KMS-11 (cell line): Measurements from ENCODE around the gene ZNF770.
A peak's percentile ranks its signal among the peaks of the same experiment; 100 is the strongest.

Source experiments
- H2AFZ ChIP-seq: fragments of 200-600 bp; sonication (generic); 2 replicates; pipeline ENCODE4 v1.6.1; 2016; ENCODE audit warnings: antibody characterized with exemption, mixed run types, low read depth
- H3K27ac ChIP-seq: fragments of 200-600 bp; sonication (generic); 2 replicates; pipeline ENCODE4 v1.6.1; 2016; ENCODE audit warnings: mild to moderate bottlenecking, mixed run types
- H3K27me3 ChIP-seq: fragments of 200-600 bp; sonication (generic); 2 replicates; pipeline ENCODE4 v1.6.1; 2017; ENCODE audit warnings: mild to moderate bottlenecking, low read depth, mixed run types, moderate library complexity; ENCODE audit not compliant: insufficient read depth
- H3K36me3 ChIP-seq: fragments of 200-600 bp; sonication (generic); 2 replicates; pipeline ENCODE4 v1.6.1; 2017; ENCODE audit warnings: mild to moderate bottlenecking, mixed run types; ENCODE audit not compliant: insufficient read depth
- H3K4me1 ChIP-seq: fragments of 200-600 bp; sonication (generic); 2 replicates; pipeline ENCODE4 v1.6.1; 2016; ENCODE audit warnings: mild to moderate bottlenecking, low read depth, mixed run types; ENCODE audit not compliant: poor library complexity, severe bottlenecking
- H3K4me2 ChIP-seq: fragments of 200-600 bp; sonication (generic); 2 replicates; pipeline ENCODE4 v1.7.0; 2016; ENCODE audit warnings: mild to moderate bottlenecking, mixed run types
- H3K4me3 ChIP-seq: fragments of 200-600 bp; sonication (generic); IDR thresholded peaks from 2 replicates; pipeline ENCODE4 v1.6.1; 2017; ENCODE audit warnings: low read depth, low read length, mixed read lengths; ENCODE audit not compliant: insufficient read depth
- H3K79me2 ChIP-seq: fragments of 200-600 bp; sonication (generic); 2 replicates; pipeline ENCODE4 v1.6.1; 2016; ENCODE audit warnings: low read depth, mixed run types; ENCODE audit not compliant: insufficient read depth
- H3K9ac ChIP-seq: fragments of 200-600 bp; sonication (generic); 2 replicates; pipeline ENCODE4 v1.6.1; 2016; ENCODE audit warnings: mild to moderate bottlenecking, mixed run types
- H4K20me1 ChIP-seq: fragments of 200-600 bp; sonication (generic); 2 replicates; pipeline ENCODE4 v1.6.1; 2016; ENCODE audit warnings: mild to moderate bottlenecking, mixed run types; ENCODE audit not compliant: insufficient read depth
- TF ChIP-seq, protein P1 (sequence below): fragments of 200-600 bp; sonication (generic); conservative IDR thresholded peaks from 2 replicates; pipeline ENCODE4 v1.6.1; 2017; ENCODE audit warnings: low read depth, mild to moderate bottlenecking, antibody characterized with exemption, low read length, moderate library complexity, mixed read lengths

The ZNF770 gene

DNA sequence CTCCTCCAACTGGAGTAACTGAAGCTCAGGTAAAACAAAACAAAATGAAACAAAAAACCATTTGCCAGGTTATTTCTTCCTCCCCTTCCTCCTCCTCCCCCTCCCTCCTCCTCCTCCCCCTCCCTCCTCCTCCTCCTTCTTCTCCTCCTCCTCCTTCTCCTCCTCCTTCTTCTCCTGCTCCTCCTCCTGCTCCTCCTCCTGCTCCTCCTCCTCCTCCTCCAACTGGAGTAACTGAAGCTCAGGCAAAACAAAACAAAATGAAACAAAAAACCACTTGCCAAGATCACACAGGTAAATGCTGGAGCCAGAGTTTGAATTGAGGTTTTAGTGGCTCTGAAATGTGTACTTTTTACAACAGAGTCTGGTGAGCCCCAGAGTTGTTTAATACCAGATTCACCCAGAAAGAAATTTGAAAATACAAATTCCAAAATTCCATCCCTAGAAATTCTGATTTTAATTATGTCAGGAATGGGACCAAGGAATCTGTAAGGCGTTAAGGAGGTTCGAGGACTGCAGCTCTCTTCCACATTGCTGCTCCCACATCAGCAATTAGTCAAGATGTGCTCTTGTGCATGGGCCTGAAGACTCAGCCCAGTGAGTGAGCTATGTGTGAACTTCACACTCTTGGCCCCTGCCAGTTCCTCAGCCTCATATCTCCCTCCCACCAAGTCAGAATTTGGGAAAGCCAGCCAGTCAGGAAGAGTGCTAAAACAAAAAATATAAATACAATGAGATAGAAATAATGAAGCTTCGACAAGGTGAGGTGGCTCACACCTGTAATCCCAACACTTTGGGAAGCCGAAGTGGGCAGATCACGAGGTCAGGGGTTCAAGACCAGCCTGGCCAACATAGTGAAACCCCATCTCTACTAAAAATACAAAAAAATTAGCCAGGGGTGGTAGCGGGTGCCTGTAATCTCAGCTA, 31.6 kb upstream of the ZNF770 start:
- no peak overlapping the region for H3K27ac ChIP-seq
- TF ChIP-seq, protein P1, sequence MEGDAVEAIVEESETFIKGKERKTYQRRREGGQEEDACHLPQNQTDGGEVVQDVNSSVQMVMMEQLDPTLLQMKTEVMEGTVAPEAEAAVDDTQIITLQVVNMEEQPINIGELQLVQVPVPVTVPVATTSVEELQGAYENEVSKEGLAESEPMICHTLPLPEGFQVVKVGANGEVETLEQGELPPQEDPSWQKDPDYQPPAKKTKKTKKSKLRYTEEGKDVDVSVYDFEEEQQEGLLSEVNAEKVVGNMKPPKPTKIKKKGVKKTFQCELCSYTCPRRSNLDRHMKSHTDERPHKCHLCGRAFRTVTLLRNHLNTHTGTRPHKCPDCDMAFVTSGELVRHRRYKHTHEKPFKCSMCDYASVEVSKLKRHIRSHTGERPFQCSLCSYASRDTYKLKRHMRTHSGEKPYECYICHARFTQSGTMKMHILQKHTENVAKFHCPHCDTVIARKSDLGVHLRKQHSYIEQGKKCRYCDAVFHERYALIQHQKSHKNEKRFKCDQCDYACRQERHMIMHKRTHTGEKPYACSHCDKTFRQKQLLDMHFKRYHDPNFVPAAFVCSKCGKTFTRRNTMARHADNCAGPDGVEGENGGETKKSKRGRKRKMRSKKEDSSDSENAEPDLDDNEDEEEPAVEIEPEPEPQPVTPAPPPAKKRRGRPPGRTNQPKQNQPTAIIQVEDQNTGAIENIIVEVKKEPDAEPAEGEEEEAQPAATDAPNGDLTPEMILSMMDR: no peak
- H3K4me1 ChIP-seq: peaks cover 2% of the 10 kb centered on the region
- H3K4me2 ChIP-seq: no peak overlapping the region
- no peaks in the 10 kb centered on the region for H3K36me3 ChIP-seq
- no peaks in the 10 kb centered on the region for H4K20me1 ChIP-seq
- H3K9ac ChIP-seq: no peak overlapping the region
- H3K27me3 ChIP-seq: no peaks in the 10 kb centered on the region
- no peak overlapping the region; the same call in 1 of the 2 replicates for H2AFZ ChIP-seq
- no peak overlapping the region for H3K4me3 ChIP-seq
- H3K79me2 ChIP-seq: no peaks in the 10 kb centered on the region

DNA sequence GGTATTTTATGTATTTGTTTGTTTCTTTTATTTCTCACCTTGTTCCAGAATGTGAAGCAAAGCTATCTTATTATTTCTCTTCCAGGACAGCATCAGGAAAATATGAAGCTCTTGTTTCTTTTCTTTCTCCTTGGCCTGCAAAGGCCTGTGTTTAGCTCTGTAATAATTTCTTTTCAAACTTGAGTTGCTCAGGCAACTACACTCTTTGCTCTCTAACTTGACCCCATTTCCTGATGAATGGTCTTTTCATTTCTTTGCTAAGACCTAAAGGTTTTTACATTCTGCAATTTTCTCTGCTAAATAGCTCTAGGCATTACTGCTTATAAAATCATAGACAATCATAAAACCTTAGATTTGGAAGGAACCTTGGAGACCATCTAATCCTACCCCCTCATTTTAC, 26.2 kb upstream of the ZNF770 start:
- Histone ChIP-seq H3K79me2 (no peaks in the 10 kb centered on the region), H3K27me3 (no peaks in the 10 kb centered on the region), H3K4me3 (no peak overlapping the region), H3K4me2 (peak overlapping the region; percentile 18; the same call in 1 of the 2 replicates), H3K4me1 (peaks cover 19% of the 10 kb centered on the region), H3K9ac (no peak overlapping the region), H3K36me3 (no peaks in the 10 kb centered on the region), H3K27ac (peak overlapping the region; percentile 1; the same call in 1 of the 2 replicates), H2AFZ (no peak overlapping the region), H4K20me1 (no peaks in the 10 kb centered on the region)
- TF ChIP-seq, protein P1: no peak

DNA sequence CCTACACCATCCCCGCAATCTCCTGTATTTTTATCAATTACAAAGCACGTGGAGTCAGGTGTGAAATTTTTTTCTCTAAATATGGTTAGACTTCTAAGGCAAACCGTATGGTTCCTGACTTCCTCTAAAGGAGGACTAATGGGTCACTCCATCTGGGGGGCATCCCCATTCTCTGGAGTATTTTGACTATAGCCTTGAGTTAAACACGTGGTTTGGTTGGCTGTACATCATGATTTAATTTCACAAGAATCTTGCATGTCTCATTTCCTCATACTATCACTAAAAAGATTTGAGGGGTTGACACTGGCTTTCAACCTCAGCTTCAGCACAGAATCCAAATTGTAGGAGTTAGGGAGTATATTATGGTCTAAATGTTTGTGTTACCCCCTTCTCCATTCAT, 25.3 kb upstream of the ZNF770 start:
- no peak overlapping the region for H3K4me3 ChIP-seq

DNA sequence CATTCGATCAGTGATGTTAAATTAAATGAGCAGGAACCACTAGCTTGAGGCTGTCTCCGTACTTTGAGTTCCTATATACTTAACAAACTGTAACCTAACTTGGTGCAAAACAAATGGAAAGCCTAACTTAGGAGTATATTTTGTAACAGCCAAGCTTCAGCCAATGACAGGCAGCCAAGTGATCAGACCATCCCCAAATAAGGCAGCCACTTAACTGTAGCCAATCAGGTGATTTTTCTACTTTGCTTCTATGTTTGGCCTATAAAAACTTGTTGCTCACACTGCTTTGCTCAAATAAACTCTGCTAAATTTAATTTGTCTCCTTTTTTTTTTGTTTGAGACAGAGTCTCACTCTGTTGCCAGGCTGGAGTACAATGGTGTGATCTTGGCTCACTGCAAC, 19.3 kb upstream of the ZNF770 start:
- Histone ChIP-seq H3K9ac (no peak overlapping the region), H3K27ac (no peak overlapping the region), H3K4me3 (no peak overlapping the region), H4K20me1 (no peaks in the 10 kb centered on the region), H3K4me1 (no peaks in the 10 kb centered on the region), H3K36me3 (no peaks in the 10 kb centered on the region), H3K4me2 (no peak overlapping the region), H3K27me3 (no peaks in the 10 kb centered on the region), H2AFZ (no peak overlapping the region), H3K79me2 (no peaks in the 10 kb centered on the region)
- TF ChIP-seq, protein P1: no peak

More for the DNA sequence above, 25.3 kb upstream of the ZNF770 start:
- Histone ChIP-seq H3K9ac (no peak overlapping the region), H3K27ac (peak overlapping the region; percentile 1; the same call in 1 of the 2 replicates), H3K4me1 (peaks cover 19% of the 10 kb centered on the region), H4K20me1 (no peaks in the 10 kb centered on the region), H3K36me3 (no peaks in the 10 kb centered on the region), H2AFZ (no peak overlapping the region), H3K27me3 (no peaks in the 10 kb centered on the region), H3K79me2 (no peaks in the 10 kb centered on the region), H3K4me2 (no peak overlapping the region; the same call in 1 of the 2 replicates)
- TF ChIP-seq, protein P1: no peak
